KOPT-K1 (cell line): Measurements from ENCODE around the gene ARHGAP32.
"Not testable (repeated sequence)": the region's sequence is repeated elsewhere in the genome, so short reads cannot be mapped to it uniquely, and the experiment has no call there.

Experiments
- H3K27ac ChIP-seq: fragments of 200-600 bp; sonication (generic); 2 replicates; pipeline ENCODE4 v1.5.1; 2016; ENCODE audit warnings: antibody characterized with exemption, mild to moderate bottlenecking, low read depth, low read length; ENCODE audit not compliant: poor library complexity, severe bottlenecking
- H3K36me3 ChIP-seq: fragments of 200-600 bp; sonication (generic); 2 replicates; pipeline ENCODE4 v1.5.1; 2017; ENCODE audit warnings: antibody characterized with exemption, mild to moderate bottlenecking, low read length, moderate library complexity; ENCODE audit not compliant: insufficient read depth
- H3K9me3 ChIP-seq: fragments of 200-600 bp; sonication (generic); 2 replicates; pipeline ENCODE4 v1.5.1; 2017; ENCODE audit warnings: antibody characterized with exemption, low read length, mild to moderate bottlenecking; ENCODE audit not compliant: insufficient read depth, poor library complexity, severe bottlenecking

ARHGAP32 gene

GRCh38 chr11:128924104-128924503 lies 268.0 kb downstream of the ARHGAP32 start:
- no peaks in the 10 kb centered on the region for H3K36me3 ChIP-seq
- H3K27ac ChIP-seq: no peak overlapping the region
- H3K9me3 ChIP-seq: no peaks in the 10 kb centered on the region

- no peak overlapping the region for H3K27ac ChIP-seq
- H3K36me3 ChIP-seq: no peaks in the 10 kb centered on the region
- H3K9me3 ChIP-seq: no peaks in the 10 kb centered on the region
These were observed 270.3 kb downstream of the ARHGAP32 start for GRCh38 chr11:128921793-128922192.

GRCh38 chr11:128920666-128921065 lies 271.5 kb downstream of the ARHGAP32 start:
- no peak overlapping the region for H3K27ac ChIP-seq
- H3K9me3 ChIP-seq: no peaks in the 10 kb centered on the region
- H3K36me3 ChIP-seq: no peaks in the 10 kb centered on the region

GRCh38 chr11:128919635-128920034 lies 272.5 kb downstream of the ARHGAP32 start:
- H3K27ac ChIP-seq, H3K9me3 ChIP-seq, H3K36me3 ChIP-seq: not testable (repeated sequence)

GRCh38 chr11:128919216-128919615 lies 272.9 kb downstream of the ARHGAP32 start:
- Histone ChIP-seq H3K9me3 (no peaks in the 10 kb centered on the region), H3K36me3 (no peaks in the 10 kb centered on the region), H3K27ac (no peak overlapping the region)

- no peaks in the 10 kb centered on the region for H3K36me3 ChIP-seq
- no peak overlapping the region for H3K27ac ChIP-seq
- no peaks in the 10 kb centered on the region for H3K9me3 ChIP-seq
These were observed 274.9 kb downstream of the ARHGAP32 start for GRCh38 chr11:128917144-128917724.

- Histone ChIP-seq H3K9me3 (no peaks in the 10 kb centered on the region), H3K27ac (no peak overlapping the region), H3K36me3 (no peaks in the 10 kb centered on the region)
These were observed 275.4 kb downstream of the ARHGAP32 start for GRCh38 chr11:128916681-128917080.

GRCh38 chr11:128916037-128916572 lies 276.0 kb downstream of the ARHGAP32 start:
- Histone ChIP-seq H3K27ac (no peak overlapping the region), H3K36me3 (no peaks in the 10 kb centered on the region), H3K9me3 (no peaks in the 10 kb centered on the region)

GRCh38 chr11:128915149-128915521 lies 277.0 kb downstream of the ARHGAP32 start:
- no peak overlapping the region for H3K27ac ChIP-seq
- H3K36me3 ChIP-seq: no peaks in the 10 kb centered on the region
- H3K9me3 ChIP-seq: no peaks in the 10 kb centered on the region
